ENCODE measurements around the gene FGF1.

The FGF1 gene

DNA sequence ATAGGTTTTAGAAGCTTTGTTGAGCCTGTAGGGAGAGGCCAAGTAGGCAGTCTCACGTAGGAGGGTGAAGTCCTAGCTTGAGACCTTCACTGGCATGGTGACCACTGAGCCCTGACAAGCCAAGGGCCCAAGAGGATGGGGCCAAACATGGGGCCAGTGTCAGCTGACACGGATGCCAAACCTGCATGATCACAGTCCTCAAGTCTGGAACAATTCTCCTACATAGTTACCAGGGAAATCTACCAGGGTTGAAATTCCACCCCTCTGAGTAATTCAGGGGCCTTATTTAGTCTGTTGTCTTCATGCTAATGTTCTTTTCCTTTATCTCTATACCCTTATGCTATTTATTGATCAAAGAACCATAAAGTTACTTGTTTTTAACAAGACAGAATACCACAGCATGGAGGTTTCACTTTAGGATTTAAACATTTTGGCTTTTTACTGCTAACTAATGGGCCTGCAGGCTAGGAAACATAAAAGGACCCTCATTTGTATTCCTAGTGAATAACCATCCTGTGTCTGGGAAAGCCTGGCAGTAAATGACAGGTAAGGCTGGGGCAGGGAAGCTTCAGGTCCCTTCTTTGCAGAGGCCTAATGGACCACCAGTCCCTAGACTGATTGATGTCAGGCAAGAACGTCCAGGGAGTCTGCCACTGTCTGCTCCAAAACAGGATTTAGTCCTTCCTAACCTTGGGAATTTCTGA is 140.8 kb downstream of the FGF1 start:
- DNase-seq = no peak

DNA sequence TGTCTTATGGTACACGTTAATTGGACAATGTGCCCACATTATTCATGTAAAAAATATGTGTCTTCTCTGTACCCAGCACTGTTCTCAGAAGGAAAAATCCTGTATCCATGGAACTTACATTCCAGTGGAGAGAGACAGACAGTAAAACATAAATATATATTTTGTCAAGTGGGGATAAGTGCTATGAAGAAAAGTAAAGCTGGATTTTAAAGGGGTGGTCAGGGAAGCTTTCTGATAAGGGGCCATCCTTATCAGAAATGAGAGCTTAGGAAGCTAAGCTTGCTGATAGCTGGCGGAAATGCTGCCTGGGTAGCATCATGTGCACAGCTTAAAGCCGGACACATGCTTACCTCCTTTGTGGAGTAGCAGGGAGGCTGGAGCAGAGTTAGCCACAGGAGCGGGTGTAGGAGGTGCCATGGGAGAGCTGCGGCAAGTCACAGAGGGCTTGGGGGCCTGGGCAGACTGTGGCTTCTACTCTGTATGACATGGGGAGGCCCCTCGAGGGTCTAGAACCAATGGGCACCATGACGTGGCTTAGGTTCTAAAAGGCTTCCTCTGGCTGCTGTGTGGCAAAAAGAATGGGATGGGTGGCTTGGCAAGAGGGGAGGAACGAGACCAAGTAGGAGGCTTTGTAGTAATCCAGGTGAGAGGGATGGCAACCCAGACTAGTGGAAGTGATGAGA is 141.7 kb downstream of the FGF1 start:
- no peak for DNase-seq

DNA sequence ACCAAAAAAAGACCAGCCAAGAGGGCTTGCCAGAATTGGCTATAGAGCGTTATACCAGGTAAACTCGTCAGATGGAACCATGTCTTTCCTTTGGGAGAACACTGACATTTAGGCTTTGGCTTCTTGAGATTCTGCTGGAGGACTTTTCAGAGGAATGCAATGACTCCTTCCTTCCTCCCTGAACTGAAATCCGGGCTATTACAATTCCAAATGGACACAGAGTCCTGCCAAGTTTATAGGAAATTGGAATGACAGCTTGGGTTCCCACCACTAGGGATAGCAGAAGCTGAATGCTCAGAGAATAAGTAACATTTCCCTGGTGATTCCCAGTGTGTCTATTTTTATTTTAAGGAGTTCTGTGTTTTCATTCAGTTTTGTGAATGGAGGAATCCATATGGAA is 143.0 kb downstream of the FGF1 start:
- no peak for DNase-seq

Data from nucleus accumbens (tissue), 56 donors.